Keratinocyte (primary cell): Measurements from ENCODE around the gene SCUBE2. TPM values are rescaled to one million over a fixed set of nuclear protein-coding genes. Genes with fewer than 3 reads are reported as not detected.

Source experiments
- DNase-seq: peaks from one replicate; pipeline ENCODE4 v3.0.0-alpha.2; 2011; ENCODE audit warnings: low read depth, missing footprints, low spot score
- FAIRE-seq: peaks from 2 replicates; lab custom pipeline; 2011; peaks lifted over from hg19 to GRCh38; lab: Jason Lieb, UNC
- H2AFZ ChIP-seq: 2 replicates; pipeline ENCODE4 v1.6.0; 2012; ENCODE audit warnings: low read length, control low read depth, inconsistent platforms; ENCODE audit not compliant: control insufficient read depth
- H3K27ac ChIP-seq: 2 replicates; pipeline ENCODE4 v1.5.1; 2011; ENCODE audit warnings: low read length; ENCODE audit not compliant: control insufficient read depth, insufficient read depth
- H3K27me3 ChIP-seq: 3 replicates; pipeline ENCODE4 v1.6.0; 2011; ENCODE audit warnings: low read length; ENCODE audit not compliant: control insufficient read depth, insufficient read depth; ENCODE audit errors: extremely low read depth
- H3K36me3 ChIP-seq, 2 experiments: 2 replicates in 1 of 2; 3 replicates in 1 of 2; pipeline ENCODE4 v1.5.1; 2011; ENCODE audit warnings: low read length in 2 of 2, mild to moderate bottlenecking in 1 of 2; ENCODE audit not compliant: control insufficient read depth in 2 of 2, insufficient read depth in 2 of 2; ENCODE audit errors: extremely low read depth in 1 of 2
- H3K4me1 ChIP-seq: 3 replicates; pipeline ENCODE4 v1.5.1; 2011; ENCODE audit warnings: low read length; ENCODE audit not compliant: control insufficient read depth, insufficient read depth; ENCODE audit errors: extremely low read depth
- H3K4me2 ChIP-seq: 3 replicates; pipeline ENCODE4 v1.6.0; 2011; ENCODE audit warnings: low read depth, low read length; ENCODE audit not compliant: control insufficient read depth, insufficient read depth; ENCODE audit errors: extremely low read depth
- H3K4me3 ChIP-seq, 3 experiments: fragments of 200-600 bp in 1 of 3; sonication (generic) in 1 of 3; 2 replicates in 2 of 3; 3 replicates in 1 of 3; pipeline ENCODE4 v1.5.1; 2011 to 2016; ENCODE audit warnings: low read length in 3 of 3, mild to moderate bottlenecking in 3 of 3, control low read depth in 2 of 3, inconsistent platforms in 1 of 3, low read depth in 1 of 3, mixed read lengths in 1 of 3, mixed run types in 1 of 3, moderate library complexity in 1 of 3; ENCODE audit not compliant: control insufficient read depth in 2 of 3, insufficient read depth in 2 of 3; ENCODE audit errors: extremely low read depth in 1 of 3
- H3K79me2 ChIP-seq: 2 replicates; pipeline ENCODE4 v1.6.0; 2012; ENCODE audit warnings: low read length; ENCODE audit not compliant: control insufficient read depth, insufficient read depth
- H3K9ac ChIP-seq: 3 replicates; pipeline ENCODE4 v1.6.0; 2011; ENCODE audit warnings: low read length; ENCODE audit not compliant: control insufficient read depth, insufficient read depth; ENCODE audit errors: extremely low read depth
- H3K9me1 ChIP-seq: 3 replicates; pipeline ENCODE4 v1.6.0; 2011; ENCODE audit warnings: low read length; ENCODE audit not compliant: control insufficient read depth, insufficient read depth; ENCODE audit errors: extremely low read depth
- H3K9me3 ChIP-seq: 2 replicates; pipeline ENCODE4 v1.5.1; 2012; ENCODE audit warnings: low read depth, low read length; ENCODE audit not compliant: control insufficient read depth
- H4K20me1 ChIP-seq: 3 replicates; pipeline ENCODE4 v1.6.0; 2011; ENCODE audit warnings: low read length; ENCODE audit not compliant: control insufficient read depth, insufficient read depth; ENCODE audit errors: extremely low read depth
- EZH2 ChIP-seq: IDR thresholded peaks from one replicate; pipeline ENCODE4 v1.6.1; 2012; ENCODE audit warnings: inconsistent platforms, mild to moderate bottlenecking, low read length, moderate library complexity
- dilution Hi-C: fragments of 300-500 bp; cut with MboI; formaldehyde crosslinking; loops from one replicate; pipeline ENCODE4 v1.7.0; 2020; ENCODE audit warnings: low sequenced_read_pairs; ENCODE audit not compliant: extremely low pct_ligation_motif_present
- polyA plus RNA-seq, 5 experiments: library from polyadenylated mRNA; depleted of rRNA in 3 of 5; stranded (reverse) in 3 of 5; stranded (forward) in 1 of 5; unstranded in 1 of 5; fragments of >200 nt; gene quantifications; 1 replicate in 1 of 5; 2 replicates in 3 of 5; 3 replicates in 1 of 5; pipeline versions ENCODE4 v1.2.1 to v1.2.3, GENCODE V29; 2011 to 2012; ENCODE audit warnings: missing spikeins in 2 of 5, low read depth in 1 of 5, low replicate concordance in 1 of 5
- TF ChIP-seq, protein P1 (sequence below), 3 experiments: IDR thresholded peaks in 1 of 3; conservative IDR thresholded peaks in 1 of 3; optimal IDR thresholded peaks in 1 of 3; 2 replicates in 2 of 3; 3 replicates in 1 of 3; pipeline versions ENCODE3 to v1.5.1; 2011; ENCODE audit warnings: low read length in 3 of 3, mild to moderate bottlenecking in 3 of 3, moderate library complexity in 2 of 3, control low read depth in 1 of 3, inconsistent platforms in 1 of 3; ENCODE audit not compliant: insufficient read depth in 2 of 3; ENCODE audit errors: extremely low read depth in 1 of 3

Gene SCUBE2
- polyA plus RNA-seq, 1 donor (not counting 4 experiments of a cell fraction or from before 2014, with no cell fraction given): 1.5 TPM

DNA sequence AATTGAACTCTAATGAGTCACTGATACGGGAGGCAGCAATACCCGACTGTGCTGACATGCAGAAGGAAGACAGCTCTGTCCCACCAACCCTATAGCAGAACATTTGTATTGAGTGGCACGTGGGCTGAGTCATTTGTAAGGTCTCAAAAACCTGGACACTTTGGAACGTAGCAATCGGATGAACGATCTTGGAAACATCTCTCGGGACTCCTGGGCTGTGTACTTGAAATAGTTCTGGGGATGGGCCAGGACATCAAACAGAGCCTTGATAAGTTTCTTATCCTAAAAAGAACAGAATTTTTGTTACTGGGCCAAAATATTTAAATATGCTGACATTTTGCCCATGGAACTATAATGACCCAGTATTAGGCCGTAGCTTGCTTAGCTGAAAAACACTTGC lies 70.5 kb downstream of the SCUBE2 start:
- H4K20me1 ChIP-seq: no peaks in the 10 kb centered on the region
- dilution Hi-C loops: no loop called here
- H3K36me3 ChIP-seq: no peaks in the 10 kb centered on the region
- no peaks in the 10 kb centered on the region for H3K4me1 ChIP-seq
- no peak overlapping the region for H2AFZ ChIP-seq
- no peaks in the 10 kb centered on the region for H3K9me3 ChIP-seq
- FAIRE-seq (no peak), DNase-seq (no peak)
- H3K4me3 ChIP-seq: no peak overlapping the region
- no peaks in the 10 kb centered on the region for H3K27me3 ChIP-seq
- no peak overlapping the region for H3K4me2 ChIP-seq
- no peak overlapping the region for H3K27ac ChIP-seq
- no peaks in the 10 kb centered on the region for H3K9me1 ChIP-seq
- H3K9ac ChIP-seq: no peak overlapping the region
- no peaks in the 10 kb centered on the region for H3K79me2 ChIP-seq
- TF ChIP-seq, protein P1, sequence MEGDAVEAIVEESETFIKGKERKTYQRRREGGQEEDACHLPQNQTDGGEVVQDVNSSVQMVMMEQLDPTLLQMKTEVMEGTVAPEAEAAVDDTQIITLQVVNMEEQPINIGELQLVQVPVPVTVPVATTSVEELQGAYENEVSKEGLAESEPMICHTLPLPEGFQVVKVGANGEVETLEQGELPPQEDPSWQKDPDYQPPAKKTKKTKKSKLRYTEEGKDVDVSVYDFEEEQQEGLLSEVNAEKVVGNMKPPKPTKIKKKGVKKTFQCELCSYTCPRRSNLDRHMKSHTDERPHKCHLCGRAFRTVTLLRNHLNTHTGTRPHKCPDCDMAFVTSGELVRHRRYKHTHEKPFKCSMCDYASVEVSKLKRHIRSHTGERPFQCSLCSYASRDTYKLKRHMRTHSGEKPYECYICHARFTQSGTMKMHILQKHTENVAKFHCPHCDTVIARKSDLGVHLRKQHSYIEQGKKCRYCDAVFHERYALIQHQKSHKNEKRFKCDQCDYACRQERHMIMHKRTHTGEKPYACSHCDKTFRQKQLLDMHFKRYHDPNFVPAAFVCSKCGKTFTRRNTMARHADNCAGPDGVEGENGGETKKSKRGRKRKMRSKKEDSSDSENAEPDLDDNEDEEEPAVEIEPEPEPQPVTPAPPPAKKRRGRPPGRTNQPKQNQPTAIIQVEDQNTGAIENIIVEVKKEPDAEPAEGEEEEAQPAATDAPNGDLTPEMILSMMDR (optimal IDR thresholded peaks at IDR 0.05 in 1 of 3, IDR thresholded peaks at IDR 0.05 in 1 of 3, conservative IDR thresholded peaks at IDR 0.05 in 1 of 3; ENCODE audit: extremely low read depth in 1 of 3, insufficient read depth in 2 of 3, low read length in 3 of 3): no peak
- no peak for TF ChIP-seq EZH2

DNA sequence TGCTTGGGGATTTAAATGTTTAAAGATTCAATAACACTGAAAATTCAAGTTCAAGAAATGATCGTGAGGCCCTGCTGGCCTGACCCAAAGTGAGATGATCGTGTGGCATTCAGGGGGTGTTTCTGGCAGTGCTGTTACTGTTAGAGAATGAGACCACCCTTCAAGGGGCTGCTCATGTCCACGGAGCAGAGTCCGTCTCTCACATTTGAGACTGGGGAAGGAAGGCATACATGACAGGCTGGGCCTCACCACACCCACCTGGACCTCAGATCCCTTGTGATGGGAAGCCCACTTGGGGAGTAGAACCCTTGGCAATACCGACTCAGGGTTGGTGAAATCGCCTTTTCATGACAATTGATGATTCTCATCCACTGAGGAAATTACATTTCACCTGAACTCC lies 71.5 kb downstream of the SCUBE2 start:
- DNase-seq: no peak
- no peak for FAIRE-seq
- Histone ChIP-seq H4K20me1 (no peaks in the 10 kb centered on the region), H3K36me3 (no peaks in the 10 kb centered on the region), H3K9ac (no peak overlapping the region), H3K9me3 (no peaks in the 10 kb centered on the region), H3K4me2 (no peak overlapping the region), H3K27ac (no peak overlapping the region), H3K79me2 (no peaks in the 10 kb centered on the region), H3K4me1 (no peaks in the 10 kb centered on the region), H2AFZ (no peak overlapping the region), H3K4me3 (no peak overlapping the region), H3K27me3 (no peaks in the 10 kb centered on the region), H3K9me1 (no peaks in the 10 kb centered on the region)
- dilution Hi-C loops: no loop called here
- TF ChIP-seq EZH2: no peak
- TF ChIP-seq, protein P1 (optimal IDR thresholded peaks at IDR 0.05 in 1 of 3, IDR thresholded peaks at IDR 0.05 in 1 of 3, conservative IDR thresholded peaks at IDR 0.05 in 1 of 3; ENCODE audit: extremely low read depth in 1 of 3, insufficient read depth in 2 of 3, low read length in 3 of 3): no peak
